GM12878 (cell line): ENCODE measurements around the gene BEST2.

Experiments used
- CREM ChIP-seq: IDR thresholded peaks from 2 replicates; pipeline ENCODE4 v1.6.1; 2014; ENCODE audit warnings: antibody characterized with exemption, low read depth
- ELK1 ChIP-seq: IDR thresholded peaks from 2 replicates; pipeline ENCODE4 v1.6.1; 2012; ENCODE audit warnings: low read depth, low read length, improper control_type of control experiment
- POLR2A ChIP-seq: IDR thresholded peaks from 2 replicates; pipeline ENCODE4 v1.6.1; 2011; ENCODE audit warnings: low read depth, mild to moderate bottlenecking, low read length
- RELB ChIP-seq: fragments of 450-650 bp; IDR thresholded peaks from 2 replicates; pipeline ENCODE4 v1.6.1; 2017; ENCODE audit warnings: low read depth, mild to moderate bottlenecking, moderate library complexity
- TF ChIP-seq, protein P1 (sequence below): IDR thresholded peaks from 2 replicates; pipeline ENCODE4 v1.6.1; 2012; ENCODE audit warnings: low read depth, low read length, improper control_type of control experiment

DNA sequence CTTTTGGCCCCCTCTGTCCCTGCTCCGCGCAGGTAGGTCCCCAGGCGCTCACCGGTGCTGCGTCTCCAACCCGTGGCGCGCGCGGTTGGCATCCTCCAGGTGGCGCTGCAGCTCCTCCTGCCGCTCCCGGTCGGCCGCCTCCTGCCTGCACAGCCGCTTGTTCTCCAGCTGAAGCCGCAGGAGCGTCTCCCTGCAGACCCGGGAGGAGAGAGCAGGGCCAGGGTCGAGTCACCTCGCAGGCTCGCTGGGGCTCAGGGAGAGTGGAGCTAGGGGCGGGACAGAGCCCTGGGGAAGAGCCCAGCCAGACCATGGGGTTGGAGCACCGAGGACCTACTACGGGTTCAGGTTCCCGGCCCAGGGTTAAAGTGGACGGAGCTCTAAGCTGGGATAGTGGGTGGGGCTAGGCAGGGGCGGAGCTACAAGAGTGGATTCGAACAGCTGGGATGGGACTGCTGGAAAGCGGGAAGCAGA, 14.5 kb downstream of the BEST2 start:
- TF ChIP-seq CREM, result no peak
- no peak for TF ChIP-seq POLR2A
- TF ChIP-seq, protein P1, sequence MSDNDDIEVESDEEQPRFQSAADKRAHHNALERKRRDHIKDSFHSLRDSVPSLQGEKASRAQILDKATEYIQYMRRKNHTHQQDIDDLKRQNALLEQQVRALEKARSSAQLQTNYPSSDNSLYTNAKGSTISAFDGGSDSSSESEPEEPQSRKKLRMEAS, result no peak
- TF ChIP-seq RELB, result no peak
- no peak for TF ChIP-seq ELK1
